Liver (tissue), 9 donors: ENCODE results near the gene GLE1. TPM values are rescaled to one million over a fixed set of nuclear protein-coding genes. Genes with fewer than 3 reads are reported as not detected.

Source experiments
- DNase-seq: peaks from one replicate; pipeline ENCODE4 v3.0.0-alpha.2; 2017; ENCODE audit warnings: low spot score
- H3K27ac ChIP-seq, 2 donors: one replicate each; pipeline ENCODE4 v1.7.0; 2013; ENCODE audit warnings: inconsistent platforms in 2 of 2, low read length in 2 of 2, control low read depth in 1 of 2, low read depth in 1 of 2, mild to moderate bottlenecking in 1 of 2
- H3K27me3 ChIP-seq, 4 donors: one replicate each; pipeline versions ENCODE4 v1.6.1 to v1.7.0; 2013; ENCODE audit warnings: low read length in 3 of 4, inconsistent platforms in 1 of 4, mild to moderate bottlenecking in 1 of 4, moderate library complexity in 1 of 4; ENCODE audit not compliant: control insufficient read depth in 4 of 4, insufficient read depth in 4 of 4
- H3K36me3 ChIP-seq, 4 donors: one replicate each; pipeline versions ENCODE4 v1.6.1 to v1.7.0; 2013; ENCODE audit warnings: low read length in 3 of 4, mild to moderate bottlenecking in 3 of 4, low read depth in 1 of 4, moderate library complexity in 1 of 4; ENCODE audit not compliant: control insufficient read depth in 4 of 4, insufficient read depth in 3 of 4
- H3K4me1 ChIP-seq, 4 donors: one replicate each; pipeline versions ENCODE4 v1.6.1 to v1.7.0; 2013; ENCODE audit warnings: low read length in 3 of 4, mild to moderate bottlenecking in 3 of 4, moderate library complexity in 1 of 4; ENCODE audit not compliant: control insufficient read depth in 4 of 4, insufficient read depth in 4 of 4
- H3K4me3 ChIP-seq, 3 donors: one replicate each; pipeline versions ENCODE4 v1.6.1 to v1.7.0; 2013; ENCODE audit warnings: low read length in 3 of 3, control low read depth in 1 of 3, low read depth in 1 of 3, mild to moderate bottlenecking in 1 of 3
- H3K9ac ChIP-seq, 2 donors: one replicate each; pipeline ENCODE4 v1.7.0; 2013; ENCODE audit warnings: low read length in 2 of 2, mild to moderate bottlenecking in 2 of 2, moderate library complexity in 2 of 2, control low read depth in 1 of 2, low read depth in 1 of 2
- H3K9me3 ChIP-seq, 4 donors: one replicate each; pipeline versions ENCODE4 v1.6.1 to v1.7.0; 2013; ENCODE audit warnings: low read length in 3 of 4; ENCODE audit not compliant: control insufficient read depth in 4 of 4
- ATF3 ChIP-seq: IDR thresholded peaks from 2 replicates; pipeline ENCODE4 v1.6.1; 2016; ENCODE audit warnings: antibody characterized with exemption
- CTCF ChIP-seq: fragments of 150-350 bp; IDR thresholded peaks from 2 replicates; pipeline ENCODE4 v1.5.1; 2017; ENCODE audit warnings: improper control_type of control experiment, low read depth, low read length; ENCODE audit not compliant: missing input control
- GABPA ChIP-seq, 2 donors: IDR thresholded peaks in 1 of 2; conservative IDR thresholded peaks in 1 of 2; 2 replicates each; pipeline ENCODE4 v1.6.1; 2016; ENCODE audit warnings: antibody characterized with exemption in 2 of 2, mild to moderate bottlenecking in 1 of 2, moderate library complexity in 1 of 2
- HNF4A ChIP-seq, 2 donors: conservative IDR thresholded peaks; 2 replicates each; pipeline ENCODE4 v1.6.1; 2016; ENCODE audit warnings: antibody characterized with exemption in 2 of 2, mild to moderate bottlenecking in 2 of 2
- HNF4G ChIP-seq: IDR thresholded peaks from 2 replicates; pipeline ENCODE4 v1.6.1; 2016; ENCODE audit warnings: antibody characterized with exemption
- JUND ChIP-seq, 2 donors: IDR thresholded peaks; 2 replicates each; pipeline ENCODE4 v1.6.1; 2016; ENCODE audit warnings: antibody characterized with exemption in 2 of 2
- MAX ChIP-seq: IDR thresholded peaks from 2 replicates; pipeline ENCODE4 v1.6.1; 2016; ENCODE audit warnings: antibody characterized with exemption
- NR2F2 ChIP-seq: IDR thresholded peaks from 2 replicates; pipeline ENCODE4 v1.6.1; 2016; ENCODE audit warnings: antibody characterized with exemption
- REST ChIP-seq: IDR thresholded peaks from 2 replicates; pipeline ENCODE4 v1.6.1; 2016; ENCODE audit warnings: antibody characterized with exemption, mild to moderate bottlenecking
- RXRA ChIP-seq, 2 donors: IDR thresholded peaks; 2 replicates each; pipeline ENCODE4 v1.6.1; 2017 to 2018; ENCODE audit warnings: antibody characterized with exemption in 2 of 2, mild to moderate bottlenecking in 1 of 2
- TAF1 ChIP-seq: conservative IDR thresholded peaks from 2 replicates; pipeline ENCODE4 v1.6.1; 2016; ENCODE audit warnings: antibody characterized with exemption, mild to moderate bottlenecking
- YY1 ChIP-seq: IDR thresholded peaks from 2 replicates; pipeline ENCODE4 v1.6.1; 2016; ENCODE audit warnings: antibody characterized with exemption, mild to moderate bottlenecking
- ZBTB33 ChIP-seq: IDR thresholded peaks from 2 replicates; pipeline ENCODE4 v1.6.1; 2016; ENCODE audit warnings: antibody characterized with exemption
- WGBS: extraction: QIAGEN DNeasy Blood & Tissue Kit; methylation state at CpG from one replicate; pipeline ENCODE4 v1.1.7; 2013; 5-methylcytosine and 5-hydroxymethylcytosine counted together
- polyA plus RNA-seq, 2 donors: library from polyadenylated mRNA; stranded (reverse) in 1 of 2; unstranded in 1 of 2; fragments of 200-250 nt in 1 of 2; fragments of >200 nt in 1 of 2; fragmentation: Nextera tagmentation in 1 of 2; extraction: Ambion mirVana in 1 of 2; gene quantifications; one replicate each; pipeline versions ENCODE4 v1.2.1 to v1.2.3, GENCODE V29; 2013 to 2015
- total RNA-seq, 2 donors: library from RNA; depleted of rRNA; stranded (reverse); fragments of >200 nt; gene quantifications; one replicate each; pipeline ENCODE4 v1.2.3, GENCODE V29; 2014
- donor health status: healthy.
- donor health status: healthy.
- donor health status: healthy.
- donor health status: healthy.
- donor health status: healthy.

The GLE1 gene
- total and polyA plus RNA-seq, 4 donors: 5.3 to 19.5 (median 12.8) TPM

- Histone ChIP-seq H3K9ac (no peak overlapping the region), H3K9me3 (no peaks in the 10 kb centered on the region), H3K4me3 (no peak overlapping the region), H3K27ac (peak overlapping the region; percentile 30 to 76), H3K36me3 (peaks cover 0 to 3% (median 0%) of the 10 kb centered on the region in 4 donors), H3K4me1 (peaks cover 20 to 57% (median 54%) of the 10 kb centered on the region in 4 donors), H3K27me3 (no peaks in the 10 kb centered on the region)
- 4% methylated on average over 12 of the region's 12 CpGs for WGBS
- no peak for TF ChIP-seq ATF3
- TF ChIP-seq NR2F2: peak; percentile 21
- TF ChIP-seq MAX: peak; percentile 85
- TF ChIP-seq GABPA (IDR thresholded peaks at IDR 0.05 in 1 of 2, conservative IDR thresholded peaks at IDR 0.05 in 1 of 2): no peak
- no peak for TF ChIP-seq TAF1
- peak in 1 of 2 donors; percentile 40 for TF ChIP-seq HNF4A (conservative IDR thresholded peaks at IDR 0.05)
- TF ChIP-seq JUND (IDR thresholded peaks at IDR 0.05): peak; percentile 9 to 18
- TF ChIP-seq YY1: peak; percentile 54
- TF ChIP-seq REST: peak; percentile 25
- no peak for TF ChIP-seq ZBTB33
- peak in 1 of 2 donors; percentile 49 for TF ChIP-seq RXRA (IDR thresholded peaks at IDR 0.05)
- TF ChIP-seq HNF4G: no peak
- TF ChIP-seq CTCF: peak; percentile 4
- peak; percentile 77 for DNase-seq
Observed at GRCh38 chr9:128558431-128559310, 54.2 kb downstream of the GLE1 start.
